ENCODE data around the gene THSD7A. TPM values are rescaled to one million over a fixed set of nuclear protein-coding genes. Genes with fewer than 3 reads are reported as not detected.

Gene THSD7A
- total RNA-seq, 1 experiment from 2014 or later, result 4.0 TPM

- no peaks in the 10 kb centered on the region for H3K4me1 ChIP-seq (replicated peaks; ENCODE audit: insufficient read depth)
These were observed 314.1 kb downstream of the THSD7A start for GRCh38 chr7:11517853-11518252.

GRCh38 chr7:11516328-11516727 lies 315.7 kb downstream of the THSD7A start:
- no peak overlapping the region for H2AFZ ChIP-seq
- no peaks in the 10 kb centered on the region for H3K9me3 ChIP-seq (ENCODE audit: insufficient read depth, low read depth)
- CTCF ChIA-PET, result no interaction called here
- TF ChIP-seq CTCF (conservative IDR thresholded peaks at IDR 0.05) (no peak), EZH2 (IDR thresholded peaks at IDR 0.05; ENCODE audit: low read depth) (no peak)
- no peak overlapping the region for H3K4me3 ChIP-seq
- no peaks in the 10 kb centered on the region for H3K36me3 ChIP-seq (ENCODE audit: low read depth)
- no peak overlapping the region for H3K4me2 ChIP-seq
- H3K27ac ChIP-seq, result no peak overlapping the region
- H3K79me2 ChIP-seq (ENCODE audit: low read depth), result no peaks in the 10 kb centered on the region
- no peaks in the 10 kb centered on the region for H3K9me2 ChIP-seq (ENCODE audit: insufficient read depth)
- H3F3A ChIP-seq (ENCODE audit: insufficient read depth, low read depth), result no peaks in the 10 kb centered on the region
- H4K20me1 ChIP-seq (ENCODE audit: insufficient read depth), result no peaks in the 10 kb centered on the region
- POLR2A ChIA-PET (ENCODE audit: unreplicated experiment), result no interaction called here
- H3K4me1 ChIP-seq (replicated peaks; ENCODE audit: insufficient read depth), result no peaks in the 10 kb centered on the region
- no peak for DNase-seq
- intact Hi-C loops (cut with micrococcal nuclease; ENCODE audit: unreplicated experiment), result no loop called here
- BruUV-seq (replicated peaks), result no TSS peak
- H3K27me3 ChIP-seq (ENCODE audit: insufficient read depth, low read depth), result no peaks in the 10 kb centered on the region

More at GRCh38 chr7:11517853-11518252, 314.1 kb downstream of the THSD7A start:
- ChIA-PET CTCF (no interaction called here), POLR2A (ENCODE audit: unreplicated experiment) (no interaction called here)
- no peak overlapping the region for H3K4me3 ChIP-seq
- H2AFZ ChIP-seq, result no peak overlapping the region
- H3F3A ChIP-seq (ENCODE audit: insufficient read depth, low read depth), result no peaks in the 10 kb centered on the region
- intact Hi-C loops (cut with micrococcal nuclease; ENCODE audit: unreplicated experiment), result no loop called here
- no peak overlapping the region for H3K27ac ChIP-seq
- no peaks in the 10 kb centered on the region for H3K79me2 ChIP-seq (ENCODE audit: low read depth)
- DNase-seq, result no peak
- no peaks in the 10 kb centered on the region for H3K27me3 ChIP-seq (ENCODE audit: insufficient read depth, low read depth)
- no peaks in the 10 kb centered on the region for H3K36me3 ChIP-seq (ENCODE audit: low read depth)
- H3K4me2 ChIP-seq, result no peak overlapping the region
- BruUV-seq (replicated peaks), result no TSS peak
- no peaks in the 10 kb centered on the region for H4K20me1 ChIP-seq (ENCODE audit: insufficient read depth)
- H3K9me3 ChIP-seq (ENCODE audit: insufficient read depth, low read depth), result no peaks in the 10 kb centered on the region
- TF ChIP-seq EZH2 (IDR thresholded peaks at IDR 0.05; ENCODE audit: low read depth) (no peak), CTCF (conservative IDR thresholded peaks at IDR 0.05) (no peak)
- H3K9me2 ChIP-seq (ENCODE audit: insufficient read depth), result no peaks in the 10 kb centered on the region

- intact Hi-C loops (cut with micrococcal nuclease; ENCODE audit: unreplicated experiment), result no loop called here
These were observed 318.5 kb downstream of the THSD7A start for GRCh38 chr7:11513460-11513859.

More at GRCh38 chr7:11513460-11513859, 318.5 kb downstream of the THSD7A start:
- no peaks in the 10 kb centered on the region for H3K9me3 ChIP-seq (ENCODE audit: insufficient read depth, low read depth)
- no peaks in the 10 kb centered on the region for H3K36me3 ChIP-seq (ENCODE audit: low read depth)
- TF ChIP-seq EZH2 (IDR thresholded peaks at IDR 0.05; ENCODE audit: low read depth) (no peak), CTCF (conservative IDR thresholded peaks at IDR 0.05) (no peak)
- H4K20me1 ChIP-seq (ENCODE audit: insufficient read depth), result no peaks in the 10 kb centered on the region
- no peaks in the 10 kb centered on the region for H3K4me1 ChIP-seq (replicated peaks; ENCODE audit: insufficient read depth)
- no peaks in the 10 kb centered on the region for H3K79me2 ChIP-seq (ENCODE audit: low read depth)
- POLR2A ChIA-PET (ENCODE audit: unreplicated experiment), result no interaction called here
- H3K9me2 ChIP-seq (ENCODE audit: insufficient read depth), result no peaks in the 10 kb centered on the region
- no TSS peak for BruUV-seq (replicated peaks)
- H2AFZ ChIP-seq, result no peak overlapping the region
- H3K27me3 ChIP-seq (ENCODE audit: insufficient read depth, low read depth), result no peaks in the 10 kb centered on the region
- CTCF ChIA-PET, result no interaction called here
- no peaks in the 10 kb centered on the region for H3F3A ChIP-seq (ENCODE audit: insufficient read depth, low read depth)
- no peak overlapping the region for H3K4me2 ChIP-seq
- no peak overlapping the region for H3K4me3 ChIP-seq
- no peak for DNase-seq
- no peak overlapping the region for H3K27ac ChIP-seq
